Esophagus muscularis mucosa (tissue), 4 donors: ENCODE data around the gene TSNAXIP1. TPM values are rescaled to one million over a fixed set of nuclear protein-coding genes. Genes with fewer than 3 reads are reported as not detected.
A peak's percentile ranks its signal among the peaks of the same experiment; 100 is the strongest.

ENCODE experiments used
- DNase-seq: peaks from one replicate; pipeline ENCODE4 v3.0.0-alpha.2; 2017; ENCODE audit errors: extremely low spot score
- H3K27ac ChIP-seq, 4 donors: fragments of 200-600 bp; sonication (generic); replicated peaks in 1 of 4; 1 replicate in 3 of 4; 2 replicates in 1 of 4; pipeline ENCODE4 v1.5.1; 2016 to 2019; ENCODE audit warnings: mild to moderate bottlenecking in 1 of 4
- H3K27me3 ChIP-seq, 4 donors: fragments of 200-600 bp; sonication (generic); one replicate each; pipeline versions ENCODE4 v1.5.1 to v1.6.0; 2016 to 2019
- H3K36me3 ChIP-seq, 4 donors: fragments of 200-600 bp; sonication (generic); one replicate each; pipeline ENCODE4 v1.5.1; 2016 to 2019
- H3K4me1 ChIP-seq, 4 donors: fragments of 200-600 bp; sonication (generic); one replicate each; pipeline ENCODE4 v1.5.1; 2016 to 2019
- H3K4me3 ChIP-seq, 4 donors: fragments of 200-600 bp; sonication (generic); 1 replicate in 2 of 4; 2 replicates in 2 of 4; pipeline ENCODE4 v1.5.1; 2016 to 2019; ENCODE audit warnings: mild to moderate bottlenecking in 4 of 4, moderate library complexity in 1 of 4
- H3K9me3 ChIP-seq, 4 donors: fragments of 200-600 bp; sonication (generic); 1 replicate in 3 of 4; 2 replicates in 1 of 4; pipeline ENCODE4 v1.5.1; 2016 to 2019
- EP300 ChIP-seq: sonication (generic); formaldehyde crosslinking; IDR thresholded peaks from one replicate; pipeline ENCODE4 v1.6.1; 2017; ENCODE audit warnings: antibody characterized with exemption
- POLR2A ChIP-seq: fragments of 450-650 bp; IDR thresholded peaks from one replicate; pipeline ENCODE4 v1.6.1; 2017; ENCODE audit warnings: antibody characterized with exemption, moderate library complexity, mild to moderate bottlenecking, low read depth
- POLR2AphosphoS5 ChIP-seq, 2 donors: sonication (generic); formaldehyde crosslinking; IDR thresholded peaks; one replicate each; pipeline ENCODE4 v1.6.1; 2017; ENCODE audit warnings: antibody characterized with exemption in 2 of 2
- WGBS: methylation state at CpG from one replicate; pipeline ENCODE4 v1.1.5; 2018; 5-methylcytosine and 5-hydroxymethylcytosine counted together
- intact Hi-C: fragments of 100-400 bp; cut with DNase I; formaldehyde crosslinking; loops from one replicate; pipeline ENCODE4 v1.15.1; 2023
- total RNA-seq, 4 donors: library from RNA; depleted of rRNA; stranded (reverse); fragments of >200 nt; gene quantifications; one replicate each; pipeline versions ENCODE4 v1.1.0 to v1.2.1, GENCODE V29; 2016
- TF ChIP-seq, protein P1 (sequence below), 3 experiments: fragments of 200-600 bp in 2 of 3; fragments of 450-650 bp in 1 of 3; sonication (generic) in 2 of 3; IDR thresholded peaks; one replicate each; pipeline ENCODE4 v1.5.1; 2017 to 2019; ENCODE audit warnings: antibody characterized with exemption in 3 of 3, mild to moderate bottlenecking in 2 of 3, moderate library complexity in 1 of 3

TSNAXIP1 gene, protein sequence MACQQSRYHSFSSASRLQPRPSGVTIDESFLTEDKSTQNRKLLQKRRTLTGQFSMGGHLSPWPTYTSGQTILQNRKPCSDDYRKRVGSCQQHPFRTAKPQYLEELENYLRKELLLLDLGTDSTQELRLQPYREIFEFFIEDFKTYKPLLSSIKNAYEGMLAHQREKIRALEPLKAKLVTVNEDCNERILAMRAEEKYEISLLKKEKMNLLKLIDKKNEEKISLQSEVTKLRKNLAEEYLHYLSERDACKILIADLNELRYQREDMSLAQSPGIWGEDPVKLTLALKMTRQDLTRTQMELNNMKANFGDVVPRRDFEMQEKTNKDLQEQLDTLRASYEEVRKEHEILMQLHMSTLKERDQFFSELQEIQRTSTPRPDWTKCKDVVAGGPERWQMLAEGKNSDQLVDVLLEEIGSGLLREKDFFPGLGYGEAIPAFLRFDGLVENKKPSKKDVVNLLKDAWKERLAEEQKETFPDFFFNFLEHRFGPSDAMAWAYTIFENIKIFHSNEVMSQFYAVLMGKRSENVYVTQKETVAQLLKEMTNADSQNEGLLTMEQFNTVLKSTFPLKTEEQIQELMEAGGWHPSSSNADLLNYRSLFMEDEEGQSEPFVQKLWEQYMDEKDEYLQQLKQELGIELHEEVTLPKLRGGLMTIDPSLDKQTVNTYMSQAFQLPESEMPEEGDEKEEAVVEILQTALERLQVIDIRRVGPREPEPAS
- 1 to 10 TPM in 3 of 4 donors, under 1 TPM in 1; 0.83 to 2.2 (median 1.1) TPM for total RNA-seq

- peak within 1 kb of the TSS; percentile 84 to 92 (median 89) for H3K27ac ChIP-seq
- WGBS, result 0% methylated on average over 19 of the region's 54 CpGs
- peak within 1 kb of the TSS; percentile 70 to 100 (median 94) for H3K4me3 ChIP-seq
- peaks cover 0 to 21% (median 19%) of the 10 kb centered on the region in 4 donors for H3K36me3 ChIP-seq
- H3K4me1 ChIP-seq, result peaks cover 20 to 45% (median 27%) of the 10 kb centered on the region in 4 donors
- no peaks in the 10 kb centered on the region for H3K27me3 ChIP-seq
- intact Hi-C loops, result loop anchor here (5.0 kb wide), 1 partner anchor 144 kb away; the partner anchor contains the start of genes ACD and PARD6A
- no peaks in the 10 kb centered on the region for H3K9me3 ChIP-seq
- TF ChIP-seq POLR2AphosphoS5 (IDR thresholded peaks at IDR 0.05) (peak; percentile 81 to 90), POLR2A (peak; percentile 74), EP300 (no peak)
- TF ChIP-seq, protein P1, sequence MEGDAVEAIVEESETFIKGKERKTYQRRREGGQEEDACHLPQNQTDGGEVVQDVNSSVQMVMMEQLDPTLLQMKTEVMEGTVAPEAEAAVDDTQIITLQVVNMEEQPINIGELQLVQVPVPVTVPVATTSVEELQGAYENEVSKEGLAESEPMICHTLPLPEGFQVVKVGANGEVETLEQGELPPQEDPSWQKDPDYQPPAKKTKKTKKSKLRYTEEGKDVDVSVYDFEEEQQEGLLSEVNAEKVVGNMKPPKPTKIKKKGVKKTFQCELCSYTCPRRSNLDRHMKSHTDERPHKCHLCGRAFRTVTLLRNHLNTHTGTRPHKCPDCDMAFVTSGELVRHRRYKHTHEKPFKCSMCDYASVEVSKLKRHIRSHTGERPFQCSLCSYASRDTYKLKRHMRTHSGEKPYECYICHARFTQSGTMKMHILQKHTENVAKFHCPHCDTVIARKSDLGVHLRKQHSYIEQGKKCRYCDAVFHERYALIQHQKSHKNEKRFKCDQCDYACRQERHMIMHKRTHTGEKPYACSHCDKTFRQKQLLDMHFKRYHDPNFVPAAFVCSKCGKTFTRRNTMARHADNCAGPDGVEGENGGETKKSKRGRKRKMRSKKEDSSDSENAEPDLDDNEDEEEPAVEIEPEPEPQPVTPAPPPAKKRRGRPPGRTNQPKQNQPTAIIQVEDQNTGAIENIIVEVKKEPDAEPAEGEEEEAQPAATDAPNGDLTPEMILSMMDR (IDR thresholded peaks at IDR 0.05), result no peak
- DNase-seq, result peak; percentile 99
Observed at GRCh38 chr16:67806428-67807147, at the start of gene TSNAXIP1, which contains the start of gene RANBP10. TSS of gene TSNAXIP1 (plus strand) at chr16:67806889. CDS start at chr16:67807150, 261 bp downstream. TSS of gene RANBP10 (minus strand) at chr16:67806560. CDS start at chr16:67806536, 24 bp downstream.

DNA sequence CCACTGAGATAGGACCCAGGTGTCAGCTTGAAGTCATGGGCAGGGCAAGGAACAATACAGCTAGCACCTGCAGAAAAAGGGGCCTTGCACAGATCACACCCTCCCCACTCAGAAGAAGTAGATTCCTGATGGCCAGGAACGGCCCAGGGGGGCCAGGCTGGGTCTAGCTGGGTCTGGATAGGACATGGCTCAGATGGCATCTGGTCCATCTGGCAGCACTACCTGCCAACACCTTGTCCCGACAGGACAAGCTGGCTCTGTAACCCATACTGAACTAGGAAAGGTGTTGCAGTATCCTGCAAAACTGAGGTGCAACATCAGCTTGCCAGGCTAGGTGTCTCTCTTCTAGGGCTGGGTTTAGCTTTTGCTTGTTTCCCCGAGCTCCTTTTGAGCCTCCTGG lies 48.7 kb upstream of the TSNAXIP1 start:
- TF ChIP-seq POLR2AphosphoS5 (IDR thresholded peaks at IDR 0.05) (no peak), EP300 (no peak), POLR2A (no peak)
- TF ChIP-seq, protein P1 (IDR thresholded peaks at IDR 0.05), result no peak
- Histone ChIP-seq H3K36me3 (peaks cover 0 to 48% (median 30%) of the 10 kb centered on the region in 4 donors), H3K27ac (no peak overlapping the region), H3K27me3 (no peaks in the 10 kb centered on the region), H3K4me1 (peaks cover 0 to 4% (median 2%) of the 10 kb centered on the region in 4 donors), H3K9me3 (no peaks in the 10 kb centered on the region), H3K4me3 (no peak overlapping the region)
- 82% methylated on average over 1 of the region's 3 CpGs for WGBS
- no peak for DNase-seq
- intact Hi-C loops, result no loop called here

GRCh38 chr16:67758966-67759365 lies 47.7 kb upstream of the TSNAXIP1 start:
- intact Hi-C loops, result no loop called here
- 81% methylated on average over 7 of the region's 7 CpGs for WGBS
- Histone ChIP-seq H3K9me3 (no peaks in the 10 kb centered on the region), H3K27ac (no peak overlapping the region), H3K27me3 (no peaks in the 10 kb centered on the region), H3K4me3 (no peak overlapping the region), H3K4me1 (peaks cover 0 to 4% (median 2%) of the 10 kb centered on the region in 4 donors), H3K36me3 (peaks cover 0 to 48% (median 31%) of the 10 kb centered on the region in 4 donors)
- DNase-seq, result no peak
- TF ChIP-seq POLR2AphosphoS5 (IDR thresholded peaks at IDR 0.05) (no peak), EP300 (no peak), POLR2A (no peak)
- TF ChIP-seq, protein P1 (IDR thresholded peaks at IDR 0.05), result no peak

DNA sequence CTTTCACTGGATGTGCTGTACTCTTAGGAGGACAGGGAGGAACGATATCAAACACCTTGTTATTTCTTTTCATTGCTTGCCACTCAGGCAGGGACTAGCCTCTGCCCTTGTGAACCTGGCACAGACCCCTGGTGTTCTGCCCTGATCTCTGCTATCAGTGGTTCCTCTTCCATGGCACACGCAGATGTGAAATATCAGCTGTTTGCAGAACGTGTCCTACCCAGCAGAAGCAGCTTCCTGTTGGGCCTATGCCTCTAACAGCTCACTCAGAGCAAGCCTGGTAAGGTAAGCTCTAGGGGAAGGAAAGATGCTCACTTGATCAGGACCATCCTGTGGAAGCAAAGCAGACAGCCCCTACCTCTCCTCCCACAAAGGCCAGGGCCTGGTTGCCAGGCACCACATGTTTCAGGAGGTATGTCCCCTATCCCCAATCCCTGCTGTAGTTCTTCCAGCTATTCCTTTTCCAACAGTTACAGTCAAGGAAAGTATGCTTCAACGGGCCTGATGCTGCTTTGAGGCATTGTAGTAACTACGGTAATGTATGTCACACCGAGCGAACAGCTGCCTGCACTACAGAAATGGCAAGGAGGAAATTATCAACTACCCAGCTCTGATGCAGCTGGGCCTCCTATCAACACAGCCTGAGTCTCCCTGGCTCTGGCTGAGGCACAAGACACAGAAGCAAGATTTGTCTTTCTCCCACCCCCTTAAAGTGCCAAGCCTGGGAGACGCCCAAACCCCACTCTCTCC lies 46.3 kb upstream of the TSNAXIP1 start:
- H3K27me3 ChIP-seq, result no peaks in the 10 kb centered on the region
- H3K4me1 ChIP-seq, result peaks cover 0 to 4% (median 2%) of the 10 kb centered on the region in 4 donors
- H3K9me3 ChIP-seq, result no peaks in the 10 kb centered on the region
- H3K27ac ChIP-seq, result no peak overlapping the region
- no peak for TF ChIP-seq POLR2AphosphoS5 (IDR thresholded peaks at IDR 0.05)
- no peak for TF ChIP-seq POLR2A
- no peak for TF ChIP-seq EP300
- TF ChIP-seq, protein P1 (IDR thresholded peaks at IDR 0.05), result no peak
- WGBS, result 77% methylated on average over 8 of the region's 8 CpGs
- DNase-seq, result no peak
- intact Hi-C loops, result no loop called here
- H3K4me3 ChIP-seq, result no peak overlapping the region
- peaks cover 0 to 48% (median 24%) of the 10 kb centered on the region in 4 donors for H3K36me3 ChIP-seq
